Vagina (tissue), 2 donors: ENCODE measurements around the gene SDR39U1.

Source experiments
- CTCF ChIP-seq, 3 experiments: fragments of 450-650 bp in 2 of 3; fragments of 200-600 bp in 1 of 3; sonication (generic) in 1 of 3; IDR thresholded peaks; one replicate each; pipeline ENCODE4 v1.5.1; 2017 to 2019; ENCODE audit warnings: antibody characterized with exemption in 3 of 3, mild to moderate bottlenecking in 2 of 3, moderate library complexity in 2 of 3
- POLR2A ChIP-seq, 2 donors: fragments of 450-650 bp; IDR thresholded peaks; one replicate each; pipeline ENCODE4 v1.6.1; 2017; ENCODE audit warnings: antibody characterized with exemption in 2 of 2, mild to moderate bottlenecking in 2 of 2, moderate library complexity in 2 of 2
- POLR2AphosphoS5 ChIP-seq, 2 donors: sonication (generic); formaldehyde crosslinking; IDR thresholded peaks; one replicate each; pipeline ENCODE4 v1.9.0; 2017; ENCODE audit warnings: antibody characterized with exemption in 2 of 2, mild to moderate bottlenecking in 2 of 2, low read depth in 1 of 2; ENCODE audit not compliant: insufficient read depth in 1 of 2

- TF ChIP-seq CTCF (IDR thresholded peaks at IDR 0.05) (no peak), POLR2A (IDR thresholded peaks at IDR 0.05) (no peak), POLR2AphosphoS5 (IDR thresholded peaks at IDR 0.05; ENCODE audit: insufficient read depth in 1 of 2, low read depth in 1 of 2) (no peak)
Measured at GRCh38 chr14:24459331-24459730, 16.8 kb upstream of the SDR39U1 start.
